Omental fat pad (tissue), 4 donors: Measurements from ENCODE around the gene PNPLA7. TPM values are rescaled to one million over a fixed set of nuclear protein-coding genes. Genes with fewer than 3 reads are reported as not detected.

ENCODE experiments used
- ATAC-seq: fragments of 150-250 bp; one replicate; pipeline ENCODE4 v1.9.1; 2016; ENCODE audit warnings: mild to moderate bottlenecking, moderate library complexity; ENCODE audit not compliant: low FRiP score
- DNase-seq: peaks from one replicate; pipeline ENCODE4 v3.0.0-alpha.2; 2019; ENCODE audit warnings: low spot score
- CTCF ChIP-seq, 3 donors: fragments of 450-650 bp; IDR thresholded peaks; one replicate each; pipeline ENCODE4 v1.5.1; 2016 to 2017; ENCODE audit warnings: antibody characterized with exemption in 3 of 3, mild to moderate bottlenecking in 3 of 3, moderate library complexity in 2 of 3
- total RNA-seq, 4 donors: library from RNA; depleted of rRNA; stranded (reverse); fragments of >200 nt; gene quantifications; one replicate each; pipeline ENCODE4 v1.1.0, GENCODE V29; 2016

The PNPLA7 gene
- total RNA-seq, 4 donors from 2014 or later: 7.1 to 23.1 (median 13.9) TPM

GRCh38 chr9:137445275-137445807, 104.9 kb downstream of the PNPLA7 start:
- TF ChIP-seq CTCF (IDR thresholded peaks at IDR 0.05): peak in 2 of 3 donors; percentile 41 to 46
- DNase-seq (peak; percentile 98), ATAC-seq (peak; percentile 85)

- ATAC-seq (no peak), DNase-seq (no peak)
- no peak for TF ChIP-seq CTCF (IDR thresholded peaks at IDR 0.05)
These were observed 106.0 kb downstream of the PNPLA7 start for GRCh38 chr9:137444106-137444790.

DNA sequence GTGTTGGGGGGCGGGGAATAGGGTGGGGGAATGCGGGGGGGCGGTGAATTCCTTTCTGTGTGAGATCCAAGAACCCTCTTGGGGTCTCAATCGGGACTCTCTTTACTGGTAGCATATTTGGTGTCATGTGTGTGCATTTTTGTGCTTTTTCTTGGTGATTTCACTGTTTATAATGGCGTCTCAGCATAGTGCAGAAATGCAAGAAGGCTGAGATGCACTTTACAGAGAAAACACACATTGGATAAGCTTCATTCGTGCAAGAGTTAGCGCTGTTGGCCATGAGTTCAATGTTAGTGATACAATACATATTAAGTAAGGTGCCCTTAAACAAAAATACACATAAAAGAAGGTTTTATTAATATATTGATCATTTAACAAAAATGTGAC, 108.3 kb downstream of the PNPLA7 start:
- DNase-seq (no peak), ATAC-seq (no peak)
- TF ChIP-seq CTCF (IDR thresholded peaks at IDR 0.05): no peak

GRCh38 chr9:137441289-137441934, 108.8 kb downstream of the PNPLA7 start, which contains the start of gene ENTPD8:
ENTPD8 (minus strand) TSS chr9:137441357; CDS start chr9:137438285, 3,072 bp downstream.
- ATAC-seq (peak; percentile 43), DNase-seq (no peak)
- no peak for TF ChIP-seq CTCF (IDR thresholded peaks at IDR 0.05)

DNA sequence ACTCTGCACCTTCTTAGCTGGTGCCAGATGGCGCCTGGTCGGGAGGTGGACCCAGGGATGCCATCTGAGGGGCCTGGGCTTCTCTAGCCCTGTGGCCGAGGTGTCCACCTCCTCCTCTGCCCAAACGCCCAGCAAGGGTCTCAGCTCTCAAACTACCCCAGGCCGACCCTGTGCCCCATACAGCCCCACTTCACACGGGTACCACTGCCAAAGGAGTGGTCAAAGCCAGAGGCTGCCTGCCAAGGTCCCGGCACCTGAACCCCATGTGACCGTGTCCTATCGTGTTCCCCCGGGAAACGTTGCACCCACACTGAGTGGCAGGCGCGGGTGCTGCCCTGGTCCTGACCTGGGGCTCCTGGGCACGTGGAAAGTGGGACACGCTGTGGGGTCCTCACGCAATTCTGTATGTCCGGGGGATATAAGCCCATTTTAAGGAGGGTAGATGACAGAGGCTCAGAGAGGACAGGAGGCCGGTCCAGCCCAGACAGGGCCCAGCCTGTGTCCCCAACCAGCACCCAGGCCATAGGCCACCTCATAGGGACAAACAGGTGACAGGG, 111.0 kb downstream of the PNPLA7 start:
- TF ChIP-seq CTCF (IDR thresholded peaks at IDR 0.05): no peak
- DNase-seq (no peak), ATAC-seq (no peak)

DNA sequence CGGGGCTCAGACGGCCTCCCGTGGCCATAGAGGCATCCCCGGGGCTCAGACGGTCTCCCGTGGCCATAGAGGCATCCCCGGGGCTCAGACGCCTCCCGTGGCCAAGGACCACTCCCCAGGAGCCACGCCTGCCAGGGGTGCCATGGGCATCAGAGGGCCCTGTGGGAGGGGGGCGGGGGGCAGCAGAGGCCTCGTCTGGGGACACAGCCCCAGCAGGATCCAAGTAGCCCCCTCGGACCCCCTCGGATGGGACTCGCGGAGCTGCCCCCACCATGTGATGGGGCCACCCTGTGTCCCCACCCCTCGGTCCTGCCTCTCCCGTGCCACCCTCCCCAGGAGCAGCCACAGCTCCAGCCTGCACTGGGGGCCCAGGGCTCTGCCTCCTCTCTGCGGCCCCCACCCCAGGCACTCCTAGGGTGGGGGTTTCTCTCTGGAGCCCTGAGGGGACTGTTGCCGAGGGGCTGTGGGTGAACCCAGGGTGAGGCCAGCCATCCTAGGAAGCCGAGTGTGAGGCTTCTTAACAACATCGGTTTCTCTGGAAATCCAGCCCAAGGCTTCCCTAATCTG, 111.5 kb downstream of the PNPLA7 start:
- DNase-seq: no peak
- ATAC-seq: no peak
- TF ChIP-seq CTCF (IDR thresholded peaks at IDR 0.05): no peak
